GM18873 (cell line): Measurements from ENCODE around the gene TMEM219.

Experiments used
- ATAC-seq: cut with Tn5 transposase; IDR thresholded peaks from one replicate; pipeline ENCODE4 v1.9.1; 2021; ENCODE audit warnings: mild to moderate bottlenecking, moderate library complexity, moderate number of reproducible peaks; ENCODE audit not compliant: unreplicated experiment, low FRiP score

TMEM219 gene

DNA sequence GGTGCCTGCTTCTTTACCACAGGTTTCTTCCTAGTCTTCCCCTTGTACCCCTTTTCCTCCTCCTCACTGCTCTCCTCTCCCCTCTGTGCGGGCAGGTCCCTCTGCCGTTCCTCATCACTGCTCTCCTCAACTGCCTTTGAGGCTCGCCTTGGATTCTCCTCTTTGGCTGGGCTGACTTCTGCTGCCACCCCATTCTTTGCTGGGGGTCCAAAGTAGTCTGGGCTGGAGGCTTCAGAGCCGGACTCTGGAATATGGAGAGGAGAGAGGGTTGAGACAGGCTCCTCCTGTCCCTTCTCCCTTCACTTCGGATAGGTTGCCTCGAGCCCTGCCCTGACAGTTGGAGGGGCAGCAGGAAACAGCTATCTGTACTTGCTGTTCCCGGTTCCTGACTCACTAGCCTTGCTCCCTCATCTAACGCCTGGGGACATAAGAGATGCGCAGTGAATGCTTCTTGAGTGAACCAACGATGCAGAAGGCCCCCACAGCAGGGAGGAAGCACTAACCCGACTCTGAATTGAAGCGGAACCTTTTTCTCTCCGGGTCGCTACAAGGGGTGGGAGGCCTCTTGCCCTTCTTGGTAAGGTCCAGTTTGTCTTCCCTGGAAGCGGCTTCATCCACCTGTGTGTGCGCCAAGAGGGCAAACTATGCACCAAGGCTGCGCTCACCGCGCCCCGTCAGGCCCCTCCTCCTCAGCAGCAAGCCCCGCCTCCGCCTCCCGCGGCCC is 32.9 kb downstream of the TMEM219 start:
- ATAC-seq: peak; percentile 24

DNA sequence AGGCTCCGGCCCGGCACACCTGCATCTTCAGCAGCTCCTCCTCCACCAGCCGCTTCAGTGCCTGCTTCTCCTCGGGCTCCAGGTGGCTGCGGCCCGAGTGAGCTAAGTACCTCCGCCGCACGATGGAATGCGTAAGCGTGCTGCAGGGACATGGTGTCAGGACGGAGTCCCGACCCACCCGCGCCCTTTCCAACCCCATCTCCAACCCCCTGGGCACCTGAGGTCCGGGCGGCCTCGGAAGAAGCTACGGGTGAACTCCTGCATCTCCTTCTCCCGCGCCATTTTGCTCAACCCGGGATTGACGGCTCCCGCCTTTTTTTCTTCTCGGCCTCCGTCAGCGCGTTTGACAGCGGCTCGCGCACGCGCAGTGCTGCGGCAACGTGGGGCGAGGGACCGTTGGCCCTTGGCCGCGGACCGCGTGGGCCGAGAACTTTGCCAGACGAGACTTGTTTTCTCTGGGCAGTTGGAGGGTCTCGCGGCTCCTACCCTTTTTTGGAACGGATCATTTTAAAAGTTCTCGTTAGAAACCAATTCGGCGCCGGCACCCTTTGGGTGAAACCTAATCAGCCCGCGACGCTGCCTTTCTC is 33.5 kb downstream of the TMEM219 start, which contains the start of gene HIRIP3:
HIRIP3 (minus strand) TSS at position 294 of the 587 bp plus-strand sequence; CDS start at position 282, 12 bp downstream.
- ATAC-seq: peak; percentile 38

DNA sequence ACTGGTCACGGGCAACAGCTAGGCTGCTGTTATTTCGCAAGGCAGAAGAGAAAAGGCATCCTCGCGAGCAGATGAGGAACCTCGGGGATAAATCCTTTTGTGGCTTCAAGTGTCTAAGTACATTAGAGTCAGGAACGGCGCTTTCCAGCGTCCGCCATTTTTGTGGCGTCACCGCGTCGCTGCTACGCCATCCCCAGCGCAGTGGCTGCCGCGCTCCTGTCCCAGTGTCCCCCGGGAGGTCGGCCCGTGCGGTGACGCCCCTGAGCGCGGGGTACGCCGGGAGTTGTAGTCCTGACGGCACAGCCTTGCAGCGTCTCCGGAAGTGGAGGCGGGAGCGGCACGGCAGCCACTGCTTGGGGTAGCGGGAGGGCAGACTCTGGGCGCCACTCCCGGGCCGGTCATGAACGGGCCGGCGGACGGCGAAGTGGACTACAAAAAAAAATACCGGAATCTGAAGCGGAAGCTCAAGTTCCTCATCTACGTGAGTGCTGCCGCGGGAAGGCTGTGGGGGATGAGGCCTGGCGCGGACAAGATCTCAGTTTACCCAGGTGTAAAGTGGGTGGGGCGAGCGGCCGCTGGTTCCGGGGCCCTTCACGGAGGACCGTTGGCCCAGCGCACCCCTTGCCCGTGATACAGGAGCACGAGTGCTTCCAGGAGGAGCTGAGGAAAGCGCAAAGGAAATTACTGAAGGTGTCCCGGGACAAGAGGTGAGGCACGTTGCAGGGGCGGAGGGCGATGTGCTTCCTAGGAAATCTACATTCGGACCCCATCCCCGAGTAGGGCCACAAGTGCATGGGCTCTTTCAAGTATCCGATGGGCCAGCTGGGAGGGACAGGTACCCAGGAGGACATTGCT is 34.3 kb downstream of the TMEM219 start, which contains the start of gene INO80E:
INO80E (plus strand) TSS at position 331 of the 855 bp plus-strand sequence; CDS start at position 401, 70 bp downstream.
- peak; percentile 77 for ATAC-seq

DNA sequence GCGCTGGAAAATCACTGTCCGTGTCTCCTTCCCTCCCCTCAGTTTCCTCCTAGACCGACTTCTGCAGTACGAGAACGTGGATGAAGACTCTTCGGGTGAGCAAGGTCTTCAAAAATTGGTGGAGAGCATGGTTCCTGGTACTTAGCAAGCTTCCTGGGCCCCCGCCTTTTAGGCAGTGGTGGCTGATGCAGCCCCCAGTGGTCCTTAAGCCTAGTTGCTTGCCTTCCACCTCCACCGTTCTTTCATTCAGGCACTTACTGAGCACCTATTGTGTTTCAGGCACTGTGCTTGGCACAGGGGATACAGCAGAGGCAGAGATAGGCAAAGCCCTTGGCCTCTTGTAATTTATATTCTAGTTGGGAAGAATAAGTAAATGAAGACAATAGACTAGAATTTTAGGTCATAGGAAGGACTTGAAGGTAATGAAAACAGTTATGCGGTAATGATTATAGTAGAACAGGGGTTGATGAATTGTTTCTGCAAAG is 34.9 kb downstream of the TMEM219 start:
- no peak for ATAC-seq

DNA sequence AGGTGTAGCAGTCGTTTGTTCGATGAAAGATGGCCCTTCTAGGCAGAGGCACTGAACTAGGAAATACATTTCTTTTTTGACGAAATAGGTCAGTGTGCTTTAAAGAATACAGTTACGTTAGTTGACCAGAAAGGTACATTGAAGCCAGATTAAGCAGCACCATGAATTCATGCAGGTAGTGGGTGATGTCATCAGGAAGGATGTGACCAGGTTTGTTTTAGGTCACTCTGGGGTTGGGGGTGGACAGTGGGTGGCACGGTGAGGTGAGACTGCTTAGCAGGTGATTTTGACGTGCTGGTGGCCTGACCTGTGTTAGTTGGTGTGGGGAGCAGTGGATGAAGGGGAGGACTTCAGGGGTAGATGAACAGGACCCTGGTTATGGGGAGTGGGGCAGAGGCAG is 37.7 kb downstream of the TMEM219 start:
- ATAC-seq: no peak

DNA sequence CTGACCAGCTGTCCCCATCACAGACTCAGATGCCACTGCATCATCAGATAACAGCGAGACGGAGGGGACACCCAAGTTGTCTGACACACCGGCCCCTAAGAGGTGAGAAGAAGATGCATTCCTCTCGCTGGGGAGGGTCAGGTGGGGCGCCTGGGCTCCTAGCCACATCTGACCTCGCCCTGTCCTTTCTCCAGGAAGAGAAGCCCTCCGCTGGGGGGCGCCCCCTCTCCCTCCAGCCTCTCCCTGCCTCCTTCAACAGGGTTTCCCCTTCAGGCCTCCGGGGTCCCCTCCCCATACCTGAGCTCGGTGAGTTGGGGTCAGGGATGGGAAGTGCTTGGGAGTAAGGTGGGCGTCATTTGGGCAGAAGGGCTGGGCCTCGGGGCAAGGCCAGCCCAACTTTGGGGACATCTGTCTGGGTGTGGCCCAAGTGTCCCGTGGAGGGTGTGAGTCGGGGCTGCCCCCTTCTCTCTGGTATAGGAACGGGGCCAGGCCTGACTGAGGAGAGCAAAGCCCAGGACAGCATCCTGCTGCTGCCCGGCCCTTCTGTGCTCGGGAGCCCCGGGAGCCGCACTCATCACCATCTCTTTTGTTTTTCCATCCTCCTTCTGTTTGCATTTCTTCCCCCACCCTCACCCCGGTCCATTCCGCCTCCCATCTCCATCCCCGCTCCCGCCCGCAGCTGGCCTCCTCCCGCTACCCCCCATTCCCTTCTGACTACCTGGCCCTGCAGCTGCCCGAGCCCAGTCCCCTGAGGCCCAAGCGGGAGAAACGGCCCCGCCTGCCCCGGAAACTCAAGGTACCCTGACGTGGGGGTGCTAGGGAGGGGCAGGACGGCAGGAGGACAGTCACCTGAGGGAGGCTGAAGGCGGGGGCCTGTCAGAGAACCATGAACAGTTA is 39.1 kb downstream of the TMEM219 start:
- ATAC-seq: no peak

DNA sequence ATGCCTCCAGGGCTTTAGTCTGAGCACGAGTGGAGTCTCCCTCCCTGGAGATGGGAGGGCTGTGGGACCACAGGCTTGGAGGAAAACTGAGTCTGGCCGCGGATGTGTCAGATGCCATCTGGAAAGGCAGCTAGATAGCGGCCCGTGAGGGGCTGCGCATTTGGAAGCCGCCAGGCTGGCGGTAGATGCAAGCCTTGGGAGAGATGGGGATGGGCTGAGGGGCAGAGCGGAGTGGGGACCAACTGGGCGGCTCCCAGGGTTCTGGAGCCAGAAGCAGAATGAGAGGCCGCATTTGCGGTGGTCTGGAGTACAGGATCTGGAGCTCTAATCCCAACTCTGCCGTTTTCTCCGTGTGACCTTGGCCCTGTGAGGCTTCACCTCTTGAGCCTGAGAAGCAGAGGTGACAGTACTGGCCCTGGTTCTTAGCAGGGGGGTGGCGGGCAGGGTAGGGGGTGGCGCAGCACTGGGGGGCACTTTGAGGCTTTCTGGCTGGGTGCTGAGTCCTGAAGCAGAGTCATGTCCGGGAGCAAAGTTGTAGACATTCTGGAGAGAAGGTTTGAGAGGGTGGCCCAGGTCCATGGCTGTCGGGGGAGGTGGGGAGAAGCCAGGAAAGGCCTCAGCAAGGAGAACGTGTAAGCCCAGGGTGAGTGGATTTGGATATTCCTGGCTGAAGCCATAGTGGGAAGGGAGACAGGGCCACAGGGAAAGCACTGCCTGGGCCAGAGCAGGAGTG is 40.9 kb downstream of the TMEM219 start:
- no peak for ATAC-seq

DNA sequence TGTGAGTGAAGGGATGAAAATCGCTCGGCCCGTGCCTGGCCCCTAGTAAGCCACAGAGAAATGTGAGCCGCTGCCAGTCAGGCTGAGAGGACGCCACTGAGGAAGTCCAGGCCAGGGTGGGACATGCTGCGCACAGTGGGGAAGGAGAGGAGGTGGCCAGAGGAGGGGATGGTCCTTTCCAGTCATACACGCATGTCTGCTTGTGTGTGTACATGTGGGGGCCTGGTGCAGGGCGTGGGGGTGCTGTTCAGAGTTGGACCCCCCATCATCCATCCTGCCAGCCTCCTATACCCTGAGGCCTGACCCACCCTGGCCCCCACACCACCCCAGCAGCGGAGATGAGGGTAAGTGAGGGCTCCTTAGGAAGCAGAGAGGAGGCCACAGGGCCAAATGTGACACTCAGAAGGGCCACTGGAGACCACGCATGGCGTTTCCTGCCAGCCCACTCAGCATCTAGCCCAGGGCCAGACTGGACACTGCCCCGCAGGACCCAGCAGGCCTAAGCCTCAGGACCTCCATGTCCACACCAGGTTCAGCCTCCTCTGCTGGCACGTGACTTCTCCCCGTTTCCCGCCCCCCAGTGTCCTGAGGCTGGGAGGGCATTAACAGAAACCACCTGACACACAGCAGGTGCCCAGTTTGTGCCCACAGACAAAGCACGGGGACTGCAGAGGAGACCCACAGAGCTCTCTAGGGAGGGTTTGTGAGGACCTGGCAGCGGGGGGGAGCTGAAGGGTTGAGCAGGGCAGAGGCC is 42.0 kb downstream of the TMEM219 start:
- ATAC-seq: no peak

DNA sequence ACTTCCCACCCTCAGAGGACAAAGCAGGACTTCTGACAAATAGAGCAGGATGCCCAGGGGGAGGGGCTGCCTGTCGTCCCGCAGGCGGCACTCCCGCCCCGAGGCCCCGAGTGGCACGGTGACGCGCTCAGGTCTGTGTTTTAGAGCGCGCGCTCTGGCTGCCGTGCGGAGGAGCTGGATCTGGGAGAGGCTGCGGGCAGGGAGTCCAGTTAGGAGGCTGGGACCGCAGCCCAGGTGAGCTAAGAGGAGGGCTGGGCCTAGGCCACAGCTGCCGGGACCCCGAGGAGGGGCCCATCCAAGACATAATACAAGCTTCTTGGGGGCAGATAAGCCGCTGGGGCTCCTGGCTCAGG is 42.5 kb downstream of the TMEM219 start:
- no peak for ATAC-seq

DNA sequence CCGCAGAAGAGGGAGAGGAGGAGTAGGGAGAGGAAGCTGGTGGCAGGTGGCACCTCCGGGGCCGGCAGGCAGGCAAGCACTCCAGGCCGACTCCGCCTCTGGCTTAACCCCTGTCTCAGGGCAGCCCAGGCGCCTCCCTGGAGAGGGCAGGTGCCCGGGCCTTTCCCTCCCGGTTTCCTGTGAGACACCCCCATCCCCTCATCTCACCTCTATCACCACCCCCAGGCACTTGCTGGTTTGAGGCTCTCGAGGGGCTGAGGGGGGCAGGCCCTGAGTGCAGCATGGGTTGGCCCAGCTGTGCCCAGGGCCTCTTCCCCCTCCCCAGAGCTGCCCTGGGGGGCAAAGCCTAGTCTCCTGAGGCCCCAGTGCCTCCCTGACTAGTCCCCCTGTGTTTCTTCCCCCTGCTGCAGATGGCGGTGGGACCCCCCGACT is 42.9 kb downstream of the TMEM219 start:
- ATAC-seq: no peak

DNA sequence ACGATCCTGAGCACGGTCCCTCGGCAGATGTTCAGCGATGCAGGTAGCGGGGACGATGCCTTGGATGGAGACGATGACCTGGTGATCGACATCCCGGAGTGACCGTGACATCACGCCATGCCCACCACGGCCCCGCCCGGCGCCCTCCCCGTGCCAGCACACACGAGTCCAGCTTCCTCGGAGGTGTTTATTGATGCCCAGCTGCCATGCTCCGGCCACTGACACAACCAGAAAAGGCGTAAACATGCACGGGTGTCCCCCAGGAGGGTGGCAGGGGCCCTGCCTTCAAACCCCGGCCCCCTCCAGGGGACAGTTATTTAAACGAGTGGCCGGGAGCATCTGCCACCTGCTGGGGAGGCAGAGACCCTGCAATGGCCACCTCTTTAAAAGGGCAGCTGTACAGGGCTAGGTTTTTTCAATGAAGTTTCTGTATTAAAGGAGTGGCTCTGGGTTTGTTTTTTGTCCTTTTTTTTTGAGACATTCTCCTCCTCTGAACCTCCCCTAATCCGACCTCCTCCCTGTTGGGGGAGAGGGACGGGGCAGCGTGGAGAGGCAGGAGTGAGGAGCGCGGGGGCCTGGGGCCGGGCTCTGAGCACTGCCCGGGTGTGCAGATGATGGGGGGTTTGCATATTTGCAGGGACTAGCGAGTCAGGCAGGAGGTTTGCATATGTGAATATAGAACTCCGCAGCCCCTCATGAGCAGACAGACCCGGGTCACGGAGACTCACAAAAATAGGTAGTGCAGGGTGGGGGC is 43.6 kb downstream of the TMEM219 start:
- no peak for ATAC-seq

DNA sequence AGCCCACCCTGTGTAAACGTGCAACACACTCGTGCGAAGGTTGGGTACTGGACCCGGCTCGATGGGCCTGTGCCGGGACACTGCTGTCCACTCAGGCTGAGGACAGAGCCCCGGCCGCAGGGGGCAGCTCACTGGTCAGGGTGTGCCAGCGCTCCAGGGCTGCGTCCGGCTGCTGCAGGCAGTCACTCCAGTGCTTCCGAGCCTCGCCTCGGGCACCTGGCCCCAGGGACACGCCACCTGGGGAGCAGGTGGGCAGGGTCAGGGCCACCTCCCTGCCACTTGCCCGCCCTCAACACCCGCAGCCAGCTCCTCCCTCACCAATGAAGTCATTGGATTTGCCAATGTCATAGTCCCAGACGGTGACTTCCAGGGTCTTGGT is 44.2 kb downstream of the TMEM219 start:
- ATAC-seq: no peak

DNA sequence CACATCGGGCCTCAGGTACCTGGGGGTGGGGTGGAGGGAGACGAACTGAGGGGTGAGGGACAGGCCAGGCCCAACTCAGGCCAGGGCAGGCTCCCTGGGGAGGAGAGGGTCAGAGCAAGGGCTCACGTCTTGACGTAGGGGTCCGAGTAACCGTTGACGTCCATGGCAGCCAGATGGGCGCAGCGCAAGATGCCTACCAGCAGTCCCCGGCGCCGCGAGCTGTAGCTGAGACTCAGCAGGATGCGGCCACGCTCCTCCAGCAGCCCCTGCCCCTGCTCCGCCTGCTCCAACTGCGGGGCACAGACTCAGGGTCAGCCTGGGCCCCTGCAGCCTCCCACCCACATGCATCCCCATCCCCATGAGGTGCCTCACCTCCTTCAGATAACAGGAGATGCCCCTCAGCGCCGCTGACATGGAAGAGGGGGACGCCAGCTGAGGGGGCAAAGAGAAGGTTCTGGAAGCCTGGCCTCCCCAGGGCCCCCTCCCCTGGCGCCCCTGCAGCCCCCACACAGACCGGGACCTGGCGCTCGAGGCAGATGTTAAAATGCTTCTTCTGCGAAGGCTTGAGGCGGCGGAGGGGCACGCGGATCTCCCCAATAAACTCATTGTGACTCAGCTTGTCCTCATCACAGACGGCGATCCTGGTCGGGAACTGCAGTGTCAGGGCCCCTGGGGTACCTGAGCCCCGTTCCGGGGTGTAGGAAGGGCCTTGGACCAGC is 44.9 kb downstream of the TMEM219 start:
- no peak for ATAC-seq

DNA sequence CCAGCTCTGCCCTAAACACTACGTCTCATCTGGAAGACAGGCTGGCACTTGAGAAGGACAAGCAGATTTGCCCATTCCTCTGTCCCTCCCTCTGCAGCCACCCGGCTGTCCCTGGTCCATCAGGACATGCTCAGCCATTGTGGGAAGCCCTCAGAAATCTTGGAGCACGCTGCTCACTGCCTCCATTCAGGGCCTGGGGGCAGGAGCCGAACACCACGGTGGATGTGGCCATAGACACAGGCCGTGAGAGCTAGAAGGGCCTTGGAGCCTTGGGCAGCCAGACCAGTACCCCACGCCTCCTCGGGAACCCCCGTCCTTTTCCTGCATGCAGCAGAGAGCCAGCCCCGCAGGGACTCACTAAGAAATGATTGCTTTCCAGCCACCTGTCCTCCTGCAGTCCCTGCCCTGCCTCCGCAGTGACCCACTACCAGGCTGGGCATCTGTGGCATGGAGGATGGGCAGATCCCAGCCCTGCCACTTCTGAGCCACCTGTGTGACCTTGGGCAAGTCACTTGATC is 45.6 kb downstream of the TMEM219 start:
- ATAC-seq: no peak

DNA sequence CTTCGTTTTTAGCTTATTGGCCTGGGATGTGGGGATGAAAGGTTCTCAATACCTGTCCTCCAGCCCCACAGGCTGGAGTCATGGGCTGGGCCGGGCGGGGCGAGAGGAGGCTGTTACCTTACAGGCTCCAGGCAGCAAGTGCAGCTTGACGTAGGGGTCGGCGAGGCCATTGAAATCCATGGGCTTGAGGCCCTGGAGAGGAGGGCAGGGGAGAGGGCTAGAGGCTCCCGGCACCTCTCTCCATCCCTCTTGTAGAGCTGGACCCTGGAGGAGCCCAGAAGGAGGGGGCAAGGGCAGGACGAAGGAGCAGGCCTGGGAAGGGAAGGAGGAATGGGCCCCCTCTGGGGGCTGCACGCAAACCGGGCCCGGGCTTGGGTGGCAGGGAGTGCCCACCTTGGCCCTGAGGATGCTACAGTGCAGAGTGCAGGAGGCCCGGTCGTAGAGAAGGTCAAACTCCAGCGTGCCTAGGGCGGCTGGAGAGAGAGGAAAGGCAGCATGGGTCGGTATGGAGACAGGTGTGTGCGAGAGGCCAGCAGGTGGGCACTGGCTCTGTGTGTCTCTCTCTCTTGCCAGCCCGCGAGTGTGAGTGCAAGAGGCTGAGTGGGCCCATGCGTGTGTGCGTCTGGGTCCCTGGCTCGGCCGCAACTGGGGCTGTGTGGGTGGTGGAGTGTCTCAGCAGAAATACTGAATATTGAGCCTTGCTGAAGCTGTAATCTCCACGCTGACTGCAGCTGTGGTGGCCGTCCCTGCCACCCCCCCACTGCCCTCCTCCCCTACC is 47.4 kb downstream of the TMEM219 start:
- no peak for ATAC-seq
